MM.1S (cell line): ENCODE data around the gene ELMO1.

Experiments used
- CTCF ChIP-seq: fragments of 300-600 bp; sonication (generic); IDR thresholded peaks from 2 replicates; pipeline ENCODE4 v1.5.1; 2016; ENCODE audit warnings: antibody characterized with exemption, low read length, mixed read lengths
- EZH2phosphoT487 ChIP-seq: fragments of 300-600 bp; sonication (generic); IDR thresholded peaks from 2 replicates; pipeline ENCODE4 v1.6.1; 2018; ENCODE audit warnings: antibody characterized with exemption, low read length

DNA sequence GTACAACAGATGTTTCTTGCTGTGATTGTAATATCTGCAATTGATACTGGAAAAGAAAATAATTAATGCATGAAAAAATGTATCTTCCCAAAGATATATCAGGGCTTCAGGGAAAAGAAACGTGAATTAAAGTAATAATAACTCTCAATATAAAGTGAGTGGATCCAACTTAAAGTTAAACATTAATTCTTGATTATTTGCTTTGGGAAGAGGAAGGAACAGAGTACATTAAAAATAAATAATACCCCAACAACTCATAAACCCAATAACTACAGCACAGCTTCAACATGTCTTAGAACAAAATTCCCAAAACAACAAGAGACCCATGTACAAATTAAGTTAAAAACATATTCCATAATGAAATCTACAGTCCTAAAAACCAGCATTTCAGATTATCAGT, 33.0 kb downstream of the ELMO1 start:
- no peak for TF ChIP-seq CTCF
- no peak for TF ChIP-seq EZH2phosphoT487
